Ecto neural progenitor cell (in vitro differentiated cells): ENCODE data around the gene PRKCB.

Experiments used
- DNase-seq: peaks from one replicate; pipeline ENCODE4 v3.0.0-alpha.2; 2018; ENCODE audit warnings: low spot score

The PRKCB gene

GRCh38 chr16:23866621-23867020 lies 30.8 kb downstream of the PRKCB start:
- DNase-seq = no peak

GRCh38 chr16:23867566-23867965 lies 31.8 kb downstream of the PRKCB start:
- DNase-seq = no peak

GRCh38 chr16:23868136-23868535 lies 32.4 kb downstream of the PRKCB start:
- no peak for DNase-seq

- DNase-seq = no peak
These were observed 33.3 kb downstream of the PRKCB start for GRCh38 chr16:23869052-23869451.

- DNase-seq = no peak
These were observed 36.1 kb downstream of the PRKCB start for GRCh38 chr16:23871924-23872323.

GRCh38 chr16:23874613-23875294 lies 39.0 kb downstream of the PRKCB start:
- DNase-seq = no peak

- no peak for DNase-seq
These were observed 40.6 kb downstream of the PRKCB start for GRCh38 chr16:23876256-23876896.

GRCh38 chr16:23877107-23878070 lies 41.6 kb downstream of the PRKCB start:
- no peak for DNase-seq

GRCh38 chr16:23879735-23880373 lies 44.1 kb downstream of the PRKCB start:
- DNase-seq = no peak

- DNase-seq = no peak
These were observed 53.4 kb downstream of the PRKCB start for GRCh38 chr16:23889189-23889588.

- no peak for DNase-seq
These were observed 58.2 kb downstream of the PRKCB start for GRCh38 chr16:23893986-23894385.

GRCh38 chr16:23895052-23895451 lies 59.3 kb downstream of the PRKCB start:
- DNase-seq = no peak

GRCh38 chr16:23896832-23897821 lies 61.3 kb downstream of the PRKCB start:
- no peak for DNase-seq

- DNase-seq = no peak
These were observed 63.1 kb downstream of the PRKCB start for GRCh38 chr16:23898682-23899430.

- no peak for DNase-seq
These were observed 64.1 kb downstream of the PRKCB start for GRCh38 chr16:23899869-23900268.

GRCh38 chr16:23900480-23901177 lies 64.8 kb downstream of the PRKCB start:
- DNase-seq = no peak

GRCh38 chr16:23901178-23902033 lies 65.6 kb downstream of the PRKCB start:
- no peak for DNase-seq

- no peak for DNase-seq
These were observed 66.4 kb downstream of the PRKCB start for GRCh38 chr16:23902034-23902747.
